HepG2 (cell line): ENCODE data around the gene GPATCH3. TPM values are rescaled to one million over a fixed set of nuclear protein-coding genes. Genes with fewer than 3 reads are reported as not detected.

Source experiments
- CBX5 ChIP-seq: sonication (generic); formaldehyde crosslinking; IDR thresholded peaks from 2 replicates; pipeline ENCODE4 v1.4.0; 2020; ENCODE audit warnings: missing genetic modification reagents, borderline replicate concordance
- EP300 ChIP-seq, 3 experiments: sonication (generic) in 1 of 3; formaldehyde crosslinking in 1 of 3; IDR thresholded peaks; 2 replicates each; pipeline versions ENCODE4 v1.5.1 to v1.6.1; 2011 to 2020; ENCODE audit warnings: low read depth in 2 of 3, low read length in 2 of 3, borderline replicate concordance in 1 of 3, improper control_type of control experiment in 1 of 3, mild to moderate bottlenecking in 1 of 3, missing genetic modification reagents in 1 of 3, moderate library complexity in 1 of 3
- GLI4 ChIP-seq: sonication (generic); formaldehyde crosslinking; IDR thresholded peaks from 2 replicates; pipeline ENCODE4 v1.5.1; 2020; ENCODE audit warnings: missing genetic modification reagents, mild to moderate bottlenecking, moderate library complexity, borderline replicate concordance
- LRRFIP1 ChIP-seq: sonication (generic); formaldehyde crosslinking; conservative IDR thresholded peaks from 2 replicates; pipeline ENCODE4 v1.4.0; 2020; ENCODE audit warnings: missing genetic modification reagents
- MIER3 ChIP-seq: IDR thresholded peaks from 2 replicates; pipeline ENCODE4 v1.6.1; 2016; ENCODE audit warnings: missing compliant biosample characterization, borderline replicate concordance
- MLX ChIP-seq: IDR thresholded peaks from 2 replicates; pipeline ENCODE4 v1.6.1; 2016
- MZF1 ChIP-seq: sonication (generic); formaldehyde crosslinking; IDR thresholded peaks from 2 replicates; pipeline ENCODE4 v1.8.1; 2023; ENCODE audit warnings: mild to moderate bottlenecking, missing genetic modification reagents, borderline replicate concordance
- NCOA1 ChIP-seq: sonication (generic); formaldehyde crosslinking; IDR thresholded peaks from 2 replicates; pipeline ENCODE4 v1.9.0; 2021; ENCODE audit warnings: missing genetic modification reagents
- SALL2 ChIP-seq: sonication (generic); formaldehyde crosslinking; IDR thresholded peaks from 2 replicates; pipeline ENCODE4 v1.8.1; 2023; ENCODE audit warnings: mild to moderate bottlenecking, missing genetic modification reagents, inconsistent platforms
- SAP130 ChIP-seq: IDR thresholded peaks from 2 replicates; pipeline ENCODE4 v1.6.1; 2016; ENCODE audit warnings: low read depth
- TAF15 ChIP-seq: fragments of 200-400 bp; formaldehyde crosslinking; IDR thresholded peaks from one replicate; pipeline ENCODE4 v1.6.1; 2018; ENCODE audit warnings: mild to moderate bottlenecking, low read depth, low read length; ENCODE audit not compliant: poor library complexity, severe bottlenecking
- ZBTB10 ChIP-seq: sonication (generic); formaldehyde crosslinking; IDR thresholded peaks from 2 replicates; pipeline ENCODE4 v1.4.0; 2020; ENCODE audit warnings: missing genetic modification reagents, borderline replicate concordance
- ZNF225 ChIP-seq: sonication (generic); formaldehyde crosslinking; IDR thresholded peaks from 2 replicates; pipeline ENCODE4 v1.4.0; 2020; ENCODE audit warnings: mild to moderate bottlenecking, missing genetic modification reagents
- ZNF484 ChIP-seq: sonication (generic); formaldehyde crosslinking; IDR thresholded peaks from 2 replicates; pipeline ENCODE4 v1.5.1; 2020; ENCODE audit warnings: mild to moderate bottlenecking, low read depth, missing genetic modification reagents, borderline replicate concordance
- ZNF574 ChIP-seq: sonication (generic); formaldehyde crosslinking; IDR thresholded peaks from 2 replicates; pipeline ENCODE4 v1.4.0; 2020; ENCODE audit warnings: missing genetic modification reagents
- ZNF709 ChIP-seq: sonication (generic); formaldehyde crosslinking; IDR thresholded peaks from 2 replicates; pipeline ENCODE4 v1.5.0; 2020; ENCODE audit warnings: mild to moderate bottlenecking, missing genetic modification reagents
- ZNF878 ChIP-seq: sonication (generic); formaldehyde crosslinking; IDR thresholded peaks from 2 replicates; pipeline ENCODE4 v1.8.1; 2023; ENCODE audit warnings: mild to moderate bottlenecking, missing genetic modification reagents, moderate library complexity
- polyA plus RNA-seq, 8 experiments: library from polyadenylated mRNA; depleted of rRNA in 3 of 8; stranded (reverse) in 7 of 8; unstranded in 1 of 8; fragments of >200 nt; fragmentation: Illumina TruSeq in 4 of 8; extraction: Trizol in 4 of 8; gene quantifications; 2 replicates each; pipeline versions ENCODE4 v1.2.1 to v1.2.3, GENCODE V29; 2011 to 2016; ENCODE audit warnings: low read depth in 4 of 8, missing spikeins in 1 of 8, mixed read lengths in 1 of 8; ENCODE audit not compliant: insufficient read depth in 1 of 8
- total RNA-seq, 5 experiments: library from RNA; depleted of rRNA; stranded (reverse); fragments of >200 nt; fragmentation: Illumina TruSeq; extraction: Trizol; gene quantifications; 2 replicates each; pipeline ENCODE4 v1.2.3, GENCODE V29; 2016; ENCODE audit warnings: low read depth in 1 of 5

GPATCH3 gene
- total and polyA plus RNA-seq, 2 of the 13 experiments (the other 11 are each of a cell fraction or from before 2014, with no cell fraction given), result 8.3 to 11.0 TPM

- peak; percentile 80 for TF ChIP-seq ZNF574 (CRISPR knock-in tag)
- TF ChIP-seq GLI4 (CRISPR knock-in tag), result no peak
- TF ChIP-seq MZF1 (CRISPR knock-in tag), result no peak
- peak; percentile 47; the same call in 1 of the 2 replicates for TF ChIP-seq SALL2 (CRISPR knock-in tag)
- peak; percentile 95 for TF ChIP-seq SAP130 (CRISPR knock-in tag)
- TF ChIP-seq CBX5 (CRISPR knock-in tag), result peak; percentile 54; the same call in 1 of the 2 replicates
- TF ChIP-seq EP300 (IDR thresholded peaks at IDR 0.05; ENCODE audit: low read depth in 2 of 2, low read length in 2 of 2), result peak in 1 of 2 experiments; percentile 88; a peak in 2 of 4 replicates
- peak; percentile 84; the same call in 1 of the 2 replicates for TF ChIP-seq EP300 (CRISPR knock-in tag; IDR thresholded peaks at IDR 0.05; ENCODE audit: borderline replicate concordance)
- peak; percentile 53; the same call in 1 of the 2 replicates for TF ChIP-seq MIER3
- TF ChIP-seq MLX, result peak; percentile 20
- TF ChIP-seq TAF15, result no peak
- TF ChIP-seq ZNF878 (CRISPR knock-in tag), result peak; percentile 70; the same call in 1 of the 2 replicates
- TF ChIP-seq LRRFIP1 (CRISPR knock-in tag), result no peak
- TF ChIP-seq ZNF225, result no peak
- TF ChIP-seq ZNF709 (CRISPR knock-in tag), result no peak
- 0 out of 2 replicates have a peak, but pooled peaks have one; percentile 66 for TF ChIP-seq ZBTB10 (CRISPR knock-in tag)
- TF ChIP-seq NCOA1 (CRISPR knock-in tag), result peak; percentile 73; the same call in 1 of the 2 replicates
- no peak for TF ChIP-seq ZNF484
Measured at GRCh38 chr1:26938004-26938658, 37.9 kb upstream of the GPATCH3 start (continued).
